ENCODE measurements around the gene PRMT3.

DNA sequence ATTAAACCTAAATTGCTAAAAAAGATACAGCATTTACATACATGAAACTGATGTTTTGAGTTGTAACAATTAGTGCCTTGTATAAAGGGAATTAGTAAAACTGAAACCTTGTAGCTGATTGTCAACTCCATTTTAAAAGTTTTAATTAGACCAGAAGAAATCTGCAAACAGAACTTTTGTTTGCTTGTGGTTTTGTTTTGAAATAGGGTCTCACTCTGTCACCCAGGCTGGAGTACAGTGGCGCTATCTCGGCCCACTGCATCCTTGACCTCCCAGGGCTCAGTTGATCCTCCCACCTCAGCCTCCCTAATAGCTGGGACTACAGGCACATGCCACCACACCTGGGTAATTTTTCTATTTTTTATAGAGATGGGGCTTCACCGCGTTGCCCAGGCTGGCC lies 125.4 kb downstream of the PRMT3 start:
- TF ChIP-seq, protein P1, sequence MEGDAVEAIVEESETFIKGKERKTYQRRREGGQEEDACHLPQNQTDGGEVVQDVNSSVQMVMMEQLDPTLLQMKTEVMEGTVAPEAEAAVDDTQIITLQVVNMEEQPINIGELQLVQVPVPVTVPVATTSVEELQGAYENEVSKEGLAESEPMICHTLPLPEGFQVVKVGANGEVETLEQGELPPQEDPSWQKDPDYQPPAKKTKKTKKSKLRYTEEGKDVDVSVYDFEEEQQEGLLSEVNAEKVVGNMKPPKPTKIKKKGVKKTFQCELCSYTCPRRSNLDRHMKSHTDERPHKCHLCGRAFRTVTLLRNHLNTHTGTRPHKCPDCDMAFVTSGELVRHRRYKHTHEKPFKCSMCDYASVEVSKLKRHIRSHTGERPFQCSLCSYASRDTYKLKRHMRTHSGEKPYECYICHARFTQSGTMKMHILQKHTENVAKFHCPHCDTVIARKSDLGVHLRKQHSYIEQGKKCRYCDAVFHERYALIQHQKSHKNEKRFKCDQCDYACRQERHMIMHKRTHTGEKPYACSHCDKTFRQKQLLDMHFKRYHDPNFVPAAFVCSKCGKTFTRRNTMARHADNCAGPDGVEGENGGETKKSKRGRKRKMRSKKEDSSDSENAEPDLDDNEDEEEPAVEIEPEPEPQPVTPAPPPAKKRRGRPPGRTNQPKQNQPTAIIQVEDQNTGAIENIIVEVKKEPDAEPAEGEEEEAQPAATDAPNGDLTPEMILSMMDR (IDR thresholded peaks at IDR 0.05 in 8 of 11, conservative IDR thresholded peaks at IDR 0.05 in 3 of 11), result no peak
- TF ChIP-seq POLR2A (IDR thresholded peaks at IDR 0.05), result no peak

Measured in spleen (tissue), 7 donors.